ENCODE results near the gene GRIK2.

Gene GRIK2

GRCh38 chr6:101921829-101922450 is 528.4 kb downstream of the GRIK2 start:
- DNase-seq = no peak

- no peak for DNase-seq
Observed at GRCh38 chr6:101926149-101926925, 532.8 kb downstream of the GRIK2 start.

- no peak for DNase-seq
Observed at GRCh38 chr6:101931766-101932165, 538.3 kb downstream of the GRIK2 start.

- no peak for DNase-seq
Observed at GRCh38 chr6:101932704-101933103, 539.2 kb downstream of the GRIK2 start.

GRCh38 chr6:101935732-101936131 is 542.2 kb downstream of the GRIK2 start:
- DNase-seq = no peak

- DNase-seq = no peak
Observed at GRCh38 chr6:101936516-101936915, 543.0 kb downstream of the GRIK2 start.

- DNase-seq = no peak
Observed at GRCh38 chr6:101937108-101937507, 543.6 kb downstream of the GRIK2 start.

- no peak for DNase-seq
Observed at GRCh38 chr6:101940391-101940790, 546.9 kb downstream of the GRIK2 start.

GRCh38 chr6:101956961-101957360 is 563.5 kb downstream of the GRIK2 start:
- DNase-seq = no peak

- DNase-seq = no peak
Observed at GRCh38 chr6:101961357-101961756, 567.8 kb downstream of the GRIK2 start.

GRCh38 chr6:101980924-101981323 is 587.4 kb downstream of the GRIK2 start:
- no peak for DNase-seq

- DNase-seq = no peak
Observed at GRCh38 chr6:101986476-101986875, 593.0 kb downstream of the GRIK2 start.

GRCh38 chr6:101992286-101992685 is 598.8 kb downstream of the GRIK2 start:
- no peak for DNase-seq

- DNase-seq = no peak
Observed at GRCh38 chr6:101994521-101994920, 601.0 kb downstream of the GRIK2 start.

GRCh38 chr6:102015431-102015830 is 621.9 kb downstream of the GRIK2 start:
- DNase-seq = no peak

- DNase-seq = no peak
Observed at GRCh38 chr6:102022281-102022680, 628.8 kb downstream of the GRIK2 start.

GRCh38 chr6:102022803-102023202 is 629.3 kb downstream of the GRIK2 start:
- DNase-seq = no peak

- DNase-seq = no peak
Observed at GRCh38 chr6:102023977-102024657, 630.6 kb downstream of the GRIK2 start.

- DNase-seq = no peak
Observed at GRCh38 chr6:102026649-102027048, 633.1 kb downstream of the GRIK2 start.

- DNase-seq = no peak
Observed at GRCh38 chr6:102028176-102028575, 634.7 kb downstream of the GRIK2 start.

GRCh38 chr6:102038964-102039363 is 645.5 kb downstream of the GRIK2 start:
- DNase-seq = no peak

GRCh38 chr6:102039441-102039840 is 645.9 kb downstream of the GRIK2 start:
- DNase-seq = no peak

- DNase-seq = no peak
Observed at GRCh38 chr6:102051001-102051400, 657.5 kb downstream of the GRIK2 start.

- DNase-seq = no peak
Observed at GRCh38 chr6:102051720-102052119, 658.2 kb downstream of the GRIK2 start.

Data from stimulated activated CD4-positive, alpha-beta T cell treated with anti-CD3 and anti-CD28 coated beads, Interleukin-4, amount 100 ng/mL, for 4 hours (primary cell).